Measurements from ENCODE around the gene PYHIN1.

PYHIN1 gene

DNA sequence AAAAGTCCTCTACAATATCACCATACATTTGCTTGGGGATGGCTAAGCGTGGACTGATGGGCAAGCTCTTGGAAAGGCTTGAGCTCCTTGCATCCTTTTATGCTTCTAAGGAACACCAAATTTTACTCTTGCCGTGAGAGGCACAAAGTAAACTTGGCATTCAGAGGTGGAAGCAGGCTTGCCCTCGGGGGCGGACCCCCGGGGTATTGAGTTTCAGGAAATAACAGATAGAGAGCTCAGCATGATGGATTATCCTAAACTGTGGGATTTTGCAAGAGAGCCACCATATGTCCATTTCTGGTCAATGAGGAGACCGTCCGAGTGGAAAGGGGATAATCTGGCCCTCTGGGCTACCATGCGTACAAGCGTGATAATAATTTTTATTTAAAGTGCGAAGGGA, 92.4 kb downstream of the PYHIN1 start:
- no peak for DNase-seq

GRCh38 chr1:159025043-159025442, 93.7 kb downstream of the PYHIN1 start:
- DNase-seq, result no peak
